Sigmoid colon (tissue), 3 donors: ENCODE results near the gene CHERP.

Experiments used
- CTCF ChIP-seq, 4 experiments: fragments of 450-650 bp in 3 of 4; fragments of 200-600 bp in 1 of 4; IDR thresholded peaks; one replicate each; pipeline ENCODE4 v1.5.1; 2016 to 2019; ENCODE audit warnings: antibody characterized with exemption in 4 of 4, mild to moderate bottlenecking in 3 of 4, moderate library complexity in 2 of 4
- POLR2A ChIP-seq, 2 donors: fragments of 450-650 bp; IDR thresholded peaks; one replicate each; pipeline ENCODE4 v1.6.1; 2016; ENCODE audit warnings: antibody characterized with exemption in 2 of 2, mild to moderate bottlenecking in 2 of 2, moderate library complexity in 2 of 2

DNA sequence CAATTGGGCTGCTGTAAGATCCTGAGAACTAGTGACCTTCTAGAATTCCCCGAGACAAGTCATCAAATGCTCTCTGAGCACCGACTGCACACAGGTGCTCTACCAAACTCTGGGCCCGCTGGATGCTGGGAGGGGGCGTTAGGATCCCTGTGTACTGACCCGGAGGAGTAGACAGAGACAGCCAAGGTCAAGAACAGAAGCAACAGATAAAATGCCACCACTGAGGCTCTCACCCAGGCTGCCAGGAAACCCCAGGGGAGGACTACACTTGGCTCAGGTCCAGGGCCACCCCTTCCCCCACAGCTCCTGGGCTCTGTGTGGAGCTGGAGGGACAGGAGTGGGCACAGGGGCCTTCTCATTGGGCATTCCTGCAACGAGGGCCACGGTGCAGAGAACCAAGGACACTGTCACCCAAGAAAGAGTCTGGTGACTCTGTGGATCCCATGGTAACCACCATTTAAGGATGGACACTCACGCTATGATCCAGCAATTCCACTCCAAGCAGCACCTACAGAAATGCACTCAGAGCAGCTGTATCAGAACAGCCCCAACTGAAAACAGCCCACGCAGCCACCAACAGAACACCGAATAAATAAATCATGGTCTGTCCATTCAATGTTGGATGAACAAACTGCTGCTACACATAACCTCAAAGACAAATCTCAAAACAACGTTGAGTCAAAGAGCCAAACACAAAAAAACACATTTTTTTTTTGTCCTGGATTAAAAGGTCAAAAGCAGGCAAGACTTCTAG, 46.8 kb upstream of the CHERP start:
- TF ChIP-seq CTCF (IDR thresholded peaks at IDR 0.05) (no peak), POLR2A (IDR thresholded peaks at IDR 0.05) (no peak)
